IMR-90 (cell line): ENCODE data around the gene CNDP1. TPM values are rescaled to one million over a fixed set of nuclear protein-coding genes. Genes with fewer than 3 reads are reported as not detected.

Source experiments
- ATAC-seq: fragments of 200-7000 bp; cut with Tn5 transposase; 2 replicates; pipeline ENCODE4 v1.9.1; 2020; ENCODE audit warnings: low read depth, mild to moderate bottlenecking, moderate library complexity
- BruUV-seq: library from RNA; stranded (reverse); fragments of 400-500 nt; replicated peaks from 2 replicates; lab custom pipeline; 2021; lab: Mats Ljungman, UMichigan
- CTCF ChIA-PET: fragments of 300-600 bp; formaldehyde crosslinking; extraction: SDS; loops from one replicate; lab custom pipeline; 2021; ENCODE audit warnings: antibody characterized with exemption; lab: Yijun Ruan, JAX
- POLR2A ChIA-PET: fragments of 300-600 bp; sonication (Branson Sonifier 250); formaldehyde crosslinking; loops from one replicate; lab custom pipeline; 2022; ENCODE audit warnings: antibody characterized with exemption; ENCODE audit not compliant: unreplicated experiment; lab: Charles Lee
- DNase-seq: peaks from one replicate; pipeline ENCODE4 v3.0.0; 2013
- H2AFZ ChIP-seq: replicated peaks from 2 replicates; pipeline ENCODE3; 2013; ENCODE audit warnings: low read length, mild to moderate bottlenecking; ENCODE audit not compliant: poor library complexity
- H2AK5ac ChIP-seq: 2 replicates; pipeline ENCODE4 v1.6.1; 2013; ENCODE audit warnings: low read depth, low read length, inconsistent platforms
- H2AK9ac ChIP-seq: replicated peaks from 2 replicates; pipeline ENCODE3; 2013; ENCODE audit warnings: mild to moderate bottlenecking, low read depth, low read length, moderate library complexity; ENCODE audit not compliant: poor library complexity
- H2BK120ac ChIP-seq: 2 replicates; pipeline ENCODE4 v1.6.1; 2013; ENCODE audit warnings: low read depth, low read length, inconsistent platforms
- H2BK15ac ChIP-seq: 3 replicates; pipeline ENCODE4 v1.6.1; 2013; ENCODE audit warnings: low read depth, low read length, inconsistent platforms
- H2BK20ac ChIP-seq: 2 replicates; pipeline ENCODE4 v1.6.1; 2013; ENCODE audit warnings: low read depth, mild to moderate bottlenecking, inconsistent platforms, low read length, moderate library complexity
- H2BK5ac ChIP-seq: 2 replicates; pipeline ENCODE4 v1.6.1; 2013; ENCODE audit warnings: mild to moderate bottlenecking, low read depth, low read length, inconsistent platforms; ENCODE audit not compliant: poor library complexity, severe bottlenecking
- H3K14ac ChIP-seq: replicated peaks from 2 replicates; pipeline ENCODE4 v1.6.1; 2013; ENCODE audit warnings: low read depth, low read length, inconsistent platforms
- H3K18ac ChIP-seq: 2 replicates; pipeline ENCODE4 v1.6.1; 2013; ENCODE audit warnings: low read depth, low read length, control low read depth
- H3K23ac ChIP-seq: 2 replicates; pipeline ENCODE4 v1.6.1; 2013; ENCODE audit warnings: low read depth, low read length, inconsistent platforms
- H3K27ac ChIP-seq: 2 replicates; pipeline ENCODE4 v1.5.1; 2013; ENCODE audit warnings: mild to moderate bottlenecking, control low read depth, low read length; ENCODE audit not compliant: insufficient read depth
- H3K27me3 ChIP-seq: 2 replicates; pipeline ENCODE4 v1.6.1; 2013; ENCODE audit warnings: low read length; ENCODE audit not compliant: control insufficient read depth, insufficient read depth
- H3K36me3 ChIP-seq: 2 replicates; pipeline ENCODE4 v1.6.1; 2013; ENCODE audit warnings: low read length, mixed read lengths; ENCODE audit not compliant: control insufficient read depth, insufficient read depth
- H3K4ac ChIP-seq: 2 replicates; pipeline ENCODE4 v1.6.1; 2013; ENCODE audit warnings: low read depth, low read length, inconsistent platforms
- H3K4me1 ChIP-seq: 2 replicates; pipeline ENCODE4 v1.6.1; 2013; ENCODE audit warnings: low read length, mixed read lengths; ENCODE audit not compliant: control insufficient read depth, insufficient read depth
- H3K4me2 ChIP-seq: 2 replicates; pipeline ENCODE4 v1.6.1; 2013; ENCODE audit warnings: low read depth, mild to moderate bottlenecking, control low read depth, low read length, moderate library complexity
- H3K4me3 ChIP-seq: 2 replicates; pipeline ENCODE4 v1.5.1; 2013; ENCODE audit warnings: low read depth, mild to moderate bottlenecking, control low read depth, low read length, moderate library complexity; ENCODE audit not compliant: insufficient read depth
- H3K56ac ChIP-seq: 2 replicates; pipeline ENCODE4 v1.6.1; 2013; ENCODE audit warnings: low read length, inconsistent platforms; ENCODE audit not compliant: insufficient read depth; ENCODE audit errors: extremely low read depth
- H3K79me1 ChIP-seq, 2 experiments: 2 replicates each; pipeline ENCODE4 v1.6.1; 2013; ENCODE audit warnings: low read length in 2 of 2, inconsistent platforms in 1 of 2, low read depth in 1 of 2
- H3K9ac ChIP-seq: 2 replicates; pipeline ENCODE4 v1.6.1; 2013; ENCODE audit warnings: low read depth, low read length, control low read depth
- H3K9me1 ChIP-seq: 2 replicates; pipeline ENCODE4 v1.6.1; 2013; ENCODE audit warnings: low read length, inconsistent platforms; ENCODE audit not compliant: insufficient read depth
- H3K9me3 ChIP-seq: 2 replicates; pipeline ENCODE4 v1.6.1; 2013; ENCODE audit warnings: low read length; ENCODE audit not compliant: control insufficient read depth, insufficient read depth
- H4K20me1 ChIP-seq: 2 replicates; pipeline ENCODE4 v1.6.1; 2013; ENCODE audit warnings: low read length, inconsistent platforms; ENCODE audit not compliant: insufficient read depth
- H4K5ac ChIP-seq: 2 replicates; pipeline ENCODE4 v1.6.1; 2013; ENCODE audit warnings: mild to moderate bottlenecking, low read depth, low read length, control low read depth
- H4K8ac ChIP-seq, 2 experiments: 2 replicates each; pipeline ENCODE4 v1.6.1; 2013; ENCODE audit warnings: low read depth in 2 of 2, low read length in 2 of 2, control low read depth in 1 of 2, inconsistent platforms in 1 of 2
- H4K91ac ChIP-seq: 2 replicates; pipeline ENCODE4 v1.6.1; 2013; ENCODE audit warnings: low read depth, low read length, inconsistent platforms; ENCODE audit not compliant: insufficient read depth
- ELK1 ChIP-seq: fragments of 150-350 bp; IDR thresholded peaks from 2 replicates; pipeline ENCODE4 v1.6.1; 2016; ENCODE audit warnings: low read depth, mild to moderate bottlenecking, low read length, moderate library complexity, borderline replicate concordance
- FOS ChIP-seq: fragments of 150-350 bp; IDR thresholded peaks from 2 replicates; pipeline ENCODE4 v1.6.1; 2016; ENCODE audit warnings: low read depth, low read length
- NFE2L2 ChIP-seq: fragments of 150-350 bp; IDR thresholded peaks from 2 replicates; pipeline ENCODE4 v1.6.1; 2016; ENCODE audit warnings: low read depth, mild to moderate bottlenecking, low read length
- RCOR1 ChIP-seq: IDR thresholded peaks from 2 replicates; pipeline ENCODE4 v1.6.1; 2012; ENCODE audit warnings: mild to moderate bottlenecking, low read length, improper control_type of control experiment; ENCODE audit not compliant: insufficient replicate concordance
- WGBS, 2 experiments: methylation state at CpG; one replicate each; pipeline versions ENCODE4 v1.1.5 to v1.1.7; 2013; ENCODE audit warnings: missing lambda C conversion rate in 2 of 2; ENCODE audit not compliant: insufficient read length in 1 of 2; ENCODE audit errors: extremely low coverage in 2 of 2; 5-methylcytosine and 5-hydroxymethylcytosine counted together
- dilution Hi-C: fragments of 300-500 bp; cut with HindIII; formaldehyde crosslinking; loops from one replicate; pipeline ENCODE4 v1.14.3; 2018; ENCODE audit warnings: low sequenced_read_pairs; ENCODE audit not compliant: unreplicated experiment
- in situ Hi-C: fragments of 300-500 bp; cut with MboI; formaldehyde crosslinking; loops from 3 replicates; pipeline ENCODE4 v1.14.3; 2019; ENCODE audit warnings: low sequenced_read_pairs, inconsistent platforms, mixed read lengths
- intact Hi-C: fragments of 100-400 bp; cut with micrococcal nuclease; formaldehyde crosslinking; loops from 2 replicates; pipeline ENCODE4 v1.10.0; 2022
- polyA plus RNA-seq, 3 experiments: library from polyadenylated mRNA; depleted of rRNA; stranded (reverse); fragments of >200 nt; gene quantifications; 2 replicates each; pipeline ENCODE4 v1.2.3, GENCODE V29; 2012; ENCODE audit warnings: low replicate concordance in 1 of 3
- total RNA-seq: library from RNA; depleted of rRNA; stranded (reverse); fragments of >200 nt; gene quantifications from 2 replicates; pipeline ENCODE4 v1.2.3, GENCODE V29; 2012
- TF ChIP-seq, protein P1 (sequence below): fragments of 150-350 bp; IDR thresholded peaks from 2 replicates; pipeline ENCODE4 v1.6.1; 2017; ENCODE audit warnings: mild to moderate bottlenecking, antibody characterized with exemption, low read length, low read depth

The CNDP1 gene
- total and polyA plus RNA-seq, 2 of the 4 experiments (the other 2 are of a cell fraction) = not detected

GRCh38 chr18:74624466-74624865 lies 90.2 kb downstream of the CNDP1 start:
- Histone ChIP-seq H2AK5ac (no peak overlapping the region), H3K18ac (no peak overlapping the region), H3K27ac (no peak overlapping the region), H2BK120ac (no peak overlapping the region), H3K27me3 (no peaks in the 10 kb centered on the region), H3K79me1 (peaks cover 42 to 62% of the 10 kb centered on the region in 2 experiments), H2BK5ac (no peak overlapping the region), H2BK20ac (no peak overlapping the region), H3K23ac (no peak overlapping the region), H3K36me3 (no peaks in the 10 kb centered on the region), H4K91ac (no peak overlapping the region), H2AK9ac (no peak overlapping the region), H2BK15ac (no peak overlapping the region), H3K9ac (no peak overlapping the region), H3K9me1 (peaks cover 11% of the 10 kb centered on the region), H4K8ac (no peak overlapping the region), H3K4ac (no peak overlapping the region), H3K14ac (no peak overlapping the region), H4K5ac (no peak overlapping the region), H3K4me3 (no peak overlapping the region), H3K9me3 (no peaks in the 10 kb centered on the region), H2AFZ (no peak overlapping the region), H3K56ac (no peak overlapping the region), H4K20me1 (peaks cover 9% of the 10 kb centered on the region; the same call in 1 of the 2 replicates), H3K4me1 (peaks cover 3% of the 10 kb centered on the region; the same call in 1 of the 2 replicates), H3K4me2 (no peak overlapping the region)
- BruUV-seq = no TSS peak
- 100% methylated on average over 1 of the region's 8 CpGs; no CpG with 5 or more reads in 1 of the 2 experiments for WGBS, 2 experiments
- DNase-seq (no peak), ATAC-seq (no peak)
- POLR2A ChIA-PET = no interaction called here
- CTCF ChIA-PET = no interaction called here
- in situ Hi-C loops = no loop called here
- dilution Hi-C loops = no loop called here
- intact Hi-C loops = no loop called here
- TF ChIP-seq ELK1 (no peak), FOS (no peak), NFE2L2 (no peak), RCOR1 (no peak)
- TF ChIP-seq, protein P1, sequence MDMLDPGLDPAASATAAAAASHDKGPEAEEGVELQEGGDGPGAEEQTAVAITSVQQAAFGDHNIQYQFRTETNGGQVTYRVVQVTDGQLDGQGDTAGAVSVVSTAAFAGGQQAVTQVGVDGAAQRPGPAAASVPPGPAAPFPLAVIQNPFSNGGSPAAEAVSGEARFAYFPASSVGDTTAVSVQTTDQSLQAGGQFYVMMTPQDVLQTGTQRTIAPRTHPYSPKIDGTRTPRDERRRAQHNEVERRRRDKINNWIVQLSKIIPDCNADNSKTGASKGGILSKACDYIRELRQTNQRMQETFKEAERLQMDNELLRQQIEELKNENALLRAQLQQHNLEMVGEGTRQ = no peak
